B cell (primary cell): ENCODE measurements around the gene CCDC70.

Experiments
- CTCF ChIP-seq: fragments of 200-600 bp; IDR thresholded peaks from one replicate; pipeline ENCODE4 v1.8.0; 2022; ENCODE audit warnings: antibody characterized with exemption, mild to moderate bottlenecking
- EZH2 ChIP-seq: IDR thresholded peaks from 2 replicates; pipeline ENCODE4 v1.6.1; 2012; ENCODE audit warnings: borderline replicate concordance, low read depth, mild to moderate bottlenecking, moderate library complexity, low read length; ENCODE audit not compliant: insufficient read depth, poor library complexity, severe bottlenecking

- TF ChIP-seq CTCF, result no peak
- TF ChIP-seq EZH2, result no peak
Observed at GRCh38 chr13:51840917-51841316, 20.9 kb upstream of the CCDC70 start.
